Kidney capillary endothelial cell (primary cell): ENCODE data around the gene IRX2.

Experiments
- DNase-seq: peaks from one replicate; pipeline ENCODE4 v3.0.0-alpha.2; 2018; ENCODE audit warnings: low spot score

The IRX2 gene

GRCh38 chr5:2718115-2718514, 33.4 kb downstream of the IRX2 start:
- no peak for DNase-seq

GRCh38 chr5:2715856-2716255, 35.6 kb downstream of the IRX2 start:
- DNase-seq: no peak

GRCh38 chr5:2714805-2715204, 36.7 kb downstream of the IRX2 start:
- no peak for DNase-seq

GRCh38 chr5:2714026-2714425, 37.5 kb downstream of the IRX2 start:
- no peak for DNase-seq

GRCh38 chr5:2711446-2712425, 39.7 kb downstream of the IRX2 start:
- no peak for DNase-seq

- DNase-seq: no peak
Measured at GRCh38 chr5:2710910-2711309, 40.6 kb downstream of the IRX2 start.

GRCh38 chr5:2709976-2710689, 41.3 kb downstream of the IRX2 start:
- no peak for DNase-seq

- DNase-seq: no peak
Measured at GRCh38 chr5:2708751-2709150, 42.7 kb downstream of the IRX2 start.

GRCh38 chr5:2708132-2708531, 43.3 kb downstream of the IRX2 start:
- no peak for DNase-seq

GRCh38 chr5:2705861-2706260, 45.6 kb downstream of the IRX2 start:
- no peak for DNase-seq

- no peak for DNase-seq
Measured at GRCh38 chr5:2704806-2705645, 46.5 kb downstream of the IRX2 start.

GRCh38 chr5:2704111-2704510, 47.4 kb downstream of the IRX2 start:
- DNase-seq: no peak

GRCh38 chr5:2703615-2704014, 47.9 kb downstream of the IRX2 start:
- DNase-seq: no peak

- no peak for DNase-seq
Measured at GRCh38 chr5:2703041-2703440, 48.4 kb downstream of the IRX2 start.

- DNase-seq: no peak
Measured at GRCh38 chr5:2702096-2702879, 49.2 kb downstream of the IRX2 start.

- no peak for DNase-seq
Measured at GRCh38 chr5:2701592-2701991, 49.9 kb downstream of the IRX2 start.

- no peak for DNase-seq
Measured at GRCh38 chr5:2700876-2701275, 50.6 kb downstream of the IRX2 start.

GRCh38 chr5:2699686-2700085, 51.8 kb downstream of the IRX2 start:
- no peak for DNase-seq

GRCh38 chr5:2699231-2699630, 52.2 kb downstream of the IRX2 start:
- no peak for DNase-seq

GRCh38 chr5:2698581-2698980, 52.9 kb downstream of the IRX2 start:
- no peak for DNase-seq

- no peak for DNase-seq
Measured at GRCh38 chr5:2697446-2698200, 53.9 kb downstream of the IRX2 start.
